ENCODE measurements around the gene NEK8.
"Not testable (repeated sequence)": the region's sequence is repeated elsewhere in the genome, so short reads cannot be mapped to it uniquely, and the experiment has no call there.

The NEK8 gene

DNA sequence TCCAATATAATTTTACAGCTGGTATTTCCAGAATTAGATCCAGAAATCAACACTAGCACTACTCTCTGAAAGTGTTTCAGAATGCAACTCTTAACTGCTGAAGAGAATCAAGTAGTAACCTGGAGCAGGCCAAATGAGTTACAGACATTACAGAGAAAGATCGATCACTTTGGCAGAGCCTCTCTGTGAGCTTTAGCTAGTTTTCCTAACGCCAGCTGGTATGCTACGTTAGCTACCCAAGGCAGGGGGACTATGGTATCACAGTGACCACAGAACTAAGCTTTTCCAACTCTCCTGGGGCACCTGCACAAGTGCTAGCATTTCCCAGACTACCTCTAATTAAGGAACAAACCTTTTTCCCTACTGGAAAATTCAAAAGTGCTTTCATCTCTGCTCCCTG lies 45.6 kb downstream of the NEK8 start:
- H3K27ac ChIP-seq (ENCODE audit: low read depth, low read length) = no peak overlapping the region
- peaks cover 4 to 8% of the 10 kb centered on the region in 2 donors for H3K36me3 ChIP-seq (ENCODE audit: control insufficient read depth in 1 of 2, insufficient read depth in 2 of 2, low read length in 2 of 2)
- H3K9me3 ChIP-seq (ENCODE audit: control insufficient read depth in 1 of 2, low read length in 2 of 2) = no peaks in the 10 kb centered on the region
- no peaks in the 10 kb centered on the region for H3K27me3 ChIP-seq (ENCODE audit: control insufficient read depth in 1 of 2, insufficient read depth in 2 of 2, low read length in 2 of 2)
- H3K4me1 ChIP-seq (ENCODE audit: control insufficient read depth in 1 of 2, insufficient read depth in 2 of 2, low read length in 2 of 2) = no peaks in the 10 kb centered on the region
- H3K4me3 ChIP-seq (ENCODE audit: low read depth in 1 of 2, low read length in 2 of 2) = no peak overlapping the region
- H3K9ac ChIP-seq (ENCODE audit: low read depth in 1 of 2, low read length in 2 of 2) = no peak overlapping the region

DNA sequence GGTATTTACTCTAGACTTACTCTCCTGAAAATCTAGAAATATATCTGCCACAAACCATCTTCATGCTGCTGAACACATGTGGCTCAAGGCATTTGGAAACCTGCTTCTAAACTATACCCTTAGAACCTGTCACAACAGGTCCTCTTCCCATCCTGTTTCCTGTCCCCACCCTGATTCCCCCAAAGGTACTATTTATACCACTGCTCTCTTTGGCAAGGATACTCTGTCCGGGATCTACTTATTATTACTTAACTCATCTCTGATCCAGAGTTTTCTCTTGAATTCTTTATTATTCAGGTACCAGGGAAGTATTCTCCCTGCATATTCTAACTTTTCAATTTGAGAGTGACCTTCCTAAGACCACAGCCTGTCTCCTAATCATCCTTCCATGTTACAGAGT lies 48.6 kb downstream of the NEK8 start:
- Histone ChIP-seq H3K36me3 (ENCODE audit: control insufficient read depth in 1 of 2, insufficient read depth in 2 of 2, low read length in 2 of 2) (peaks cover 4 to 17% of the 10 kb centered on the region in 2 donors), H3K27ac (ENCODE audit: low read depth, low read length) (no peak overlapping the region), H3K4me3 (ENCODE audit: low read depth in 1 of 2, low read length in 2 of 2) (no peak overlapping the region), H3K9me3 (ENCODE audit: control insufficient read depth in 1 of 2, low read length in 2 of 2) (no peaks in the 10 kb centered on the region), H3K4me1 (ENCODE audit: control insufficient read depth in 1 of 2, insufficient read depth in 2 of 2, low read length in 2 of 2) (no peaks in the 10 kb centered on the region), H3K9ac (ENCODE audit: low read depth in 1 of 2, low read length in 2 of 2) (no peak overlapping the region), H3K27me3 (ENCODE audit: control insufficient read depth in 1 of 2, insufficient read depth in 2 of 2, low read length in 2 of 2) (no peaks in the 10 kb centered on the region)

DNA sequence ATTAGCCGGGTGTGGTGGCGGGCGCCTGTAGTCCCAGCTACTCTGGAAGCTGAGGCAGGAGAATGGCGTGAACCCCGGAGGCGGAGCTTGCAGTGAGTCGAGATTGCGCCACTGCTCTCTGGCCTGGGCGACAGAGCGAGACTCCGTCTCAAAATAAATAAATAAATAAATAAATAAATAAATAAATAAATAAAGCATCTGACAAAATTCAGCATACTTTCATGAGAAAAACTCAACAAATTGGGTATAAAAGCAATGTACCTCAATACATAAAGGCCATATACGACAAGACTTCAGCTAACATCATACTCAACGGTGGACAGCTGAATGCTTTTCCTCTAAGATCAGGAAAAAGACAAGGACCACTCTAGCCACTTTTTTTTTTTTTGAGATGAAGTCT lies 51.0 kb downstream of the NEK8 start:
- not testable (repeated sequence) for H3K4me3 ChIP-seq (ENCODE audit: low read depth in 1 of 2, low read length in 2 of 2); H3K27me3 ChIP-seq (ENCODE audit: control insufficient read depth in 1 of 2, insufficient read depth in 2 of 2, low read length in 2 of 2); H3K9me3 ChIP-seq (ENCODE audit: control insufficient read depth in 1 of 2, low read length in 2 of 2); H3K9ac ChIP-seq (ENCODE audit: low read depth in 1 of 2, low read length in 2 of 2); H3K4me1 ChIP-seq (ENCODE audit: control insufficient read depth in 1 of 2, insufficient read depth in 2 of 2, low read length in 2 of 2); H3K27ac ChIP-seq (ENCODE audit: low read depth, low read length)
- peaks cover 0 to 12% of the 10 kb centered on the region in 2 donors for H3K36me3 ChIP-seq (ENCODE audit: control insufficient read depth in 1 of 2, insufficient read depth in 2 of 2, low read length in 2 of 2)

DNA sequence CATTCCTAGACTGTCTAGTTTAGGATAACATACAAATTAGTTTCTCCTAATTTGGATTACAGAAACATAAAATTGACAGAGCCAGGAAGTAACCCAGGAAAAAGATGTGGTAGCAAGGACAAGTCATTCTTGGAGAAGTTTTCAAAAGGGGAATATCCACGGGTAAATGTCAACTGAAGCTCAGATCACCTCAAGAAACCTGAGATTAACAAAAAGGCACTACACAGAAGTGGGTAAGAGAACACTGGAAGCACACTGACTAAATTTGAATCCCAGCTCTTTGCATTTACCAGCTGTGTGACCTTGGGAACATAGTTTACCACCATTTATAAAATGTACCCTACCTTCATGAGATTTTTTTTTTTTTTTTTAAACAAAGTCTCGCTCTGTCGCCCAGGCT lies 54.6 kb downstream of the NEK8 start:
- H3K36me3 ChIP-seq (ENCODE audit: control insufficient read depth in 1 of 2, insufficient read depth in 2 of 2, low read length in 2 of 2) = peaks cover 0 to 12% of the 10 kb centered on the region in 2 donors
- H3K4me3 ChIP-seq (ENCODE audit: low read depth in 1 of 2, low read length in 2 of 2) = no peak overlapping the region
- H3K4me1 ChIP-seq (ENCODE audit: control insufficient read depth in 1 of 2, insufficient read depth in 2 of 2, low read length in 2 of 2) = no peaks in the 10 kb centered on the region
- H3K27ac ChIP-seq (ENCODE audit: low read depth, low read length) = no peak overlapping the region
- no peaks in the 10 kb centered on the region for H3K9me3 ChIP-seq (ENCODE audit: control insufficient read depth in 1 of 2, low read length in 2 of 2)
- H3K9ac ChIP-seq (ENCODE audit: low read depth in 1 of 2, low read length in 2 of 2) = no peak overlapping the region
- H3K27me3 ChIP-seq (ENCODE audit: control insufficient read depth in 1 of 2, insufficient read depth in 2 of 2, low read length in 2 of 2) = no peaks in the 10 kb centered on the region

DNA sequence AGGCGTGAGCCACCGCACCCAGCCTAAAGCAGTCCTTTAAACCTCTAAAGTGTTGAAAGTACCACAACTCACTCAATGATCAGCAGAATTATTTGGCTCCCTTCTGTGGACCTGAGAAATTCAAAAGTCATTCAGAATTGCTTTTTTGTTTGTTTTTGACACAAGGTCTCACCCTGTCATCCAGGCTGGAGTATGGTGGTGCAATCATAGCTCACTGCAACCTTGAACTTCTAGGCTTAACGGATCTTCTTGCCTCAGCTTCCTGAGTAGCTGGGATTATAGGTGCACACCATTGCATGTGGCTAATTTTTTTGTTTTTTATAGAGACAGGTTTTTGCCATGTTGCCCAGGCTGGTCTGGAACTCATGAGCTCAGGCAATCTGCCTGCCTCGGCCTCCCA lies 59.5 kb downstream of the NEK8 start:
- H3K36me3 ChIP-seq (ENCODE audit: control insufficient read depth in 1 of 2, insufficient read depth in 2 of 2, low read length in 2 of 2) = no peaks in the 10 kb centered on the region
- H3K4me1 ChIP-seq (ENCODE audit: control insufficient read depth in 1 of 2, insufficient read depth in 2 of 2, low read length in 2 of 2) = no peaks in the 10 kb centered on the region
- no peak overlapping the region for H3K27ac ChIP-seq (ENCODE audit: low read depth, low read length)
- H3K4me3 ChIP-seq (ENCODE audit: low read depth in 1 of 2, low read length in 2 of 2) = no peak overlapping the region
- H3K9me3 ChIP-seq (ENCODE audit: control insufficient read depth in 1 of 2, low read length in 2 of 2) = no peaks in the 10 kb centered on the region
- no peaks in the 10 kb centered on the region for H3K27me3 ChIP-seq (ENCODE audit: control insufficient read depth in 1 of 2, insufficient read depth in 2 of 2, low read length in 2 of 2)
- no peak overlapping the region for H3K9ac ChIP-seq (ENCODE audit: low read depth in 1 of 2, low read length in 2 of 2)

Data from duodenal mucosa (tissue), 2 donors.